ENCODE data around the gene LAMB1.
"Not testable (repeated sequence)": the region's sequence is repeated elsewhere in the genome, so short reads cannot be mapped to it uniquely, and the experiment has no call there.

LAMB1 gene

DNA sequence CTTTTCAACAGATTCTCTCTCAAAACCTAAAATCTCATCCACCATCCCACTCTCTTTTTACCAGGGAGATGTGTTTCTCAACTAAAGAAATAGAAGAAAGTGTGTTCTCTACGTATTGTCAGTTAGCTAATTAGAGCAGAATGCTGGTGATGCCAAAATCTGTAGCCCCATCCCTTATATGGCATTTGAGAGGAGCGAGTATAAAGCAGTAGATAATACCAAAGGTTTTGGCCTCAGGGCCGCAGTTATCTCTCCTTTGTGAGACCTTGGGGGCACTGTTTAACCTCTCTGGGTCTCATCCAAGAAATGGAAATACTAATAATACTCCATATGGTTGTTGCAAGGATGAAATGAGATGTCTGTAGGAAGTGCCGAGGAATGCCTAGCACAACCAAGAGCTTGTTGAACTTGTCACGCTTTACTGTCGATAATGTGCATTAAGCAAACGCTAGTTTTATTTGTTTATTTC is 112.4 kb downstream of the LAMB1 start:
- peak overlapping the region; percentile 95 for H3K4me3 Mint-ChIP-seq
- peaks cover 3% of the 10 kb centered on the region for H3K27me3 Mint-ChIP-seq
- H3K9me3 Mint-ChIP-seq, result no peaks in the 10 kb centered on the region
- H3K36me3 Mint-ChIP-seq (ENCODE audit: low read depth), result peaks cover 32% of the 10 kb centered on the region
- H3K4me1 Mint-ChIP-seq (ENCODE audit: low read depth), result peaks cover 48% of the 10 kb centered on the region
- H3K27ac Mint-ChIP-seq, result peak overlapping the region; percentile 96

DNA sequence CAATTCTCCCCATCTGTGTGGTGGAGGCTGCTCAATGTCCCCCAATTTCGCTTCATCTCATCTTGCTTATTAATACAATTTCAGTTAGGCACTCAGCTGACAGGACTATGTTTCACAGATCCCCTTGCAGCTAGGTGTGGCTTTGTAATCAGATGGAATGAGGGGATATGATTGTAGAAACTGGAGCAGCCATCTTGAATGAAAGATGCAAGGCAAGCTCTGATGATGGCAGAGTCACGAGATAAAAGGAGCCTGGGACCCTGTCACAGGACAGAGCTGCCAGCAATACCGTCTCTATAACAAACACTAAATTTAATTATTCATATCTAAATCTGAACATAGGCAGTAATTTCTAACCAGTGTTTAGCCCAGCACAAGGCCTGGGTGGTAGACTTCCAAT is 113.0 kb downstream of the LAMB1 start:
- H3K4me3 Mint-ChIP-seq, result peak overlapping the region; percentile 95
- H3K27ac Mint-ChIP-seq, result no peak overlapping the region
- H3K4me1 Mint-ChIP-seq (ENCODE audit: low read depth), result peaks cover 44% of the 10 kb centered on the region
- no peaks in the 10 kb centered on the region for H3K9me3 Mint-ChIP-seq
- H3K36me3 Mint-ChIP-seq (ENCODE audit: low read depth), result peaks cover 27% of the 10 kb centered on the region
- H3K27me3 Mint-ChIP-seq, result peaks cover 4% of the 10 kb centered on the region

DNA sequence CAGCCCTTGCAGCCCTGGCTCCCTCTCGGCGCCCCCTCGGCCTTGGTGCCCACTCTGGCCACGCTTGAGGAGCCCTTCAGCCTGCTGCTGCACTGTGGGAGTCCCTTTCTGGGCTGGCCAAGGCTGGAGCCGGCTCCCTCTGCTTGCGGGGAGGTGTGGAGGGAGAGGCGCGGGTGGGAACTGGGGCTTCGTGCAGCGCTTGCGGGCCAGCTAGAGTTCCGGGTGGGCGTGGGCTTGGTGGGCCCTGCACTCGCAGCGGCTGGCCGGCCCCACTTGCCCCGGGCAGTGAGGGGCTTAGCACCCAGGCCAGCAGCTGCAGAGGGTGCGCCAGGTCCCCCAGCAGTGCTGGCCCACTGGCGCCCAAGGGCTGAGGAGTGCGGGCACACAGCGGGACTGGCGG is 115.1 kb downstream of the LAMB1 start:
- H3K27me3 Mint-ChIP-seq; H3K36me3 Mint-ChIP-seq (ENCODE audit: low read depth); H3K27ac Mint-ChIP-seq; H3K4me3 Mint-ChIP-seq; H3K9me3 Mint-ChIP-seq: not testable (repeated sequence)
- peaks cover 23% of the 10 kb centered on the region for H3K4me1 Mint-ChIP-seq (ENCODE audit: low read depth)

DNA sequence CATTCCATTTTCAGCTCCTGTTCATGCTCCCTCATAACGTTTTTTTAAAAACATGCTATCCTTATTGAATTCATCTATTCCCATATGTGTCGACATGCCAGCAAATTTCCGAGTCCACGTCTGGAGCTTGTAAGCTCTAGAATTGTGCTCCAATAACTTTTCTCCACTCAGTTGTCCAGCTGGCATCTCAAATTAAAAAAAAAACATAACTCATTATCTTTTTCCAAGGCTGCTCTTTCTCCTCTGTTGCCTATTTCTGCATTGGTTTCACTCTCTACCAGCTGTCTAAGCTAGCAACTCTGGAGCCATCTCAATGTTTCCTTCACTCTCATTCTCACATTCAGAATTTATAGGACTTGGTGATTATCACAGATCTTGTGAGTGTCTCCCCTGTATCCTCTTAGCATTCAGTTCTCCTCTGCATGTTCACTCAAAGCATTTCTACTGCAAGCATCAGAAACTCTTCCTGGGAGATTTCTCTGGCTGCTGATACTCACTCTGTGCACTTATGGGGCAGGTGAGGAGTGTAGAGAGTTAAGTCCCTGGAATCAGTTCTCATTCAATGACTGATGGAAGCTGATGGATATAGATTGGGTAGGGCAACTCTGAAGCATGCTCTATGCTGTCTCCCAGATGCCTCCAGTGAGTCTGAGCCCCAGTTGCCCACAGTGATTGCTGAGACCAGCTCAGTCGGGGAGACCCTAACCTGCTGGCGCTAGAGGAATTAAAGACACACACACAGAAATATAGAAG is 118.7 kb downstream of the LAMB1 start:
- Mint-ChIP-seq H3K27me3 (peaks cover 14% of the 10 kb centered on the region), H3K9me3 (no peaks in the 10 kb centered on the region), H3K27ac (no peak overlapping the region), H3K4me1 (ENCODE audit: low read depth) (peaks cover 6% of the 10 kb centered on the region), H3K4me3 (no peak overlapping the region), H3K36me3 (ENCODE audit: low read depth) (no peaks in the 10 kb centered on the region)

DNA sequence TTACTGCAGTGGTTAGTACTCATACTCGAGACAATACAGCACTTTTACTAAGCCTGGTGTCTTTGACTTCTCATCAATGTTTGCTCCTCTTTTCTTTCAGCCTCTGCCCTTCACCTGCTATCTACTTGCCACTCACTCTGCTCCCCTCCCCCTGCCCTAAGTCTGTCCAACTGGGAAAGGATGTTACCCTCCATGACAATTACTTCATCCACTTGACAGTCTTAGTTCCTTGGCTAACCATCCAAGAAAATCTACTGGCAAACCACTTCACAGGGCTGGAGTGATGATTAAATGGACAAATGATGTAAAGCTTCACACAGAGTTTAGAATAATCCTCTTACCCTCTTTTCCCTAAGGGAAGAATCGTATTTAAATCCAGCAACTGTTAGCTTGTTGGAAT is 120.2 kb downstream of the LAMB1 start:
- peaks cover 7% of the 10 kb centered on the region for H3K4me1 Mint-ChIP-seq (ENCODE audit: low read depth)
- no peak overlapping the region for H3K27ac Mint-ChIP-seq
- H3K27me3 Mint-ChIP-seq, result peaks cover 14% of the 10 kb centered on the region
- H3K4me3 Mint-ChIP-seq, result no peak overlapping the region
- H3K36me3 Mint-ChIP-seq (ENCODE audit: low read depth), result no peaks in the 10 kb centered on the region
- H3K9me3 Mint-ChIP-seq, result no peaks in the 10 kb centered on the region

DNA sequence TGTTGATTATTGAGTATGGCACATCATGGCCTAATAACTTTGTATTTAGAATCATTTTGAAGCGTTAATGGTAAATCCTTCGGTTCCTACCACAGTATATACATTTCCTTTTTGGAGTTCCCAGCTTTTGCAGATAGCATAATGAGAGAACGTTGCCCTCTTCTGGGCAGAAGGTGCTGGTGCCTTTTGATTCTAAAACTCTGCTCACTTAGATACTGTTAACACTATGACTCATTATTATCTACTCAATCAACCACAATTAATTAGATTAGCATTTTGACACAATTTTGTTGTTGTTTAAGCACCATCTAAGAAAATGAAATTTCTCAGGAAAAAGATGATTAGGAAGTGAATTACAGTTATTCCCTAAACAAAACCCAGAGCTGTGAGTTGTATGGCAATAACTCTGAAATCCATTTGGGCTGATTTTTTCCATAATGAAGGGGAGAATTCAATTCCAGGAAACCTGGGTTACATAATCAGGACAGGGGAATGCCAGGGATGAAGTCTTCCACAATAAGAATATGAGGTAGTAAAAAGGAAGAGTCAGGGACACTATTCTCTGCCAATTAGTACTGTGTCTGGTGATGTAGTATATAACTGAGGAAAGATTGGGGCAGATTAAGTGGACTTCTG is 123.4 kb downstream of the LAMB1 start:
- no peaks in the 10 kb centered on the region for H3K9me3 Mint-ChIP-seq
- no peak overlapping the region for H3K27ac Mint-ChIP-seq
- peaks cover 17% of the 10 kb centered on the region for H3K4me1 Mint-ChIP-seq (ENCODE audit: low read depth)
- H3K4me3 Mint-ChIP-seq, result no peak overlapping the region
- no peaks in the 10 kb centered on the region for H3K36me3 Mint-ChIP-seq (ENCODE audit: low read depth)
- peaks cover 10% of the 10 kb centered on the region for H3K27me3 Mint-ChIP-seq

DNA sequence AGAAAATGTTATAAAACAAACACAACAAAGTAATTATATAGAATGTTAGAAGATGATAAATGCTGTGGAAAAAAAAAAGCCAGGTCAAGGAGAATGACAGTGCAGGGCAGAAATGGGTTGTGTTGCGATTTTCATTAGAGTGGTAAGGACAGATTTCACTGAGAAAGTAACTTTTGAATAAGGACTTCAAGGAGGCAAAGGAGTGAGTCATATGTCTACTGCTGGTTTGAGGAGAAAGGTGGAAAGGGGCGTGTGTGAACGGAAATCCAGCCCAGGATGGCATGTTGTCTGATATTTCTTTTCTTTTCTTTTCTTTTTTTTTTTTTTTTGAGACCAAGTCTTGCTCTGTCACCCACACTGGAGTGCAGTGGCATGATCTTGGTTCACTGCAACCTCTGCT is 124.3 kb downstream of the LAMB1 start:
- peaks cover 19% of the 10 kb centered on the region for H3K4me1 Mint-ChIP-seq (ENCODE audit: low read depth)
- H3K4me3 Mint-ChIP-seq, result no peak overlapping the region
- peaks cover 5% of the 10 kb centered on the region for H3K27me3 Mint-ChIP-seq
- H3K36me3 Mint-ChIP-seq (ENCODE audit: low read depth), result no peaks in the 10 kb centered on the region
- H3K9me3 Mint-ChIP-seq, result no peaks in the 10 kb centered on the region
- no peak overlapping the region for H3K27ac Mint-ChIP-seq

DNA sequence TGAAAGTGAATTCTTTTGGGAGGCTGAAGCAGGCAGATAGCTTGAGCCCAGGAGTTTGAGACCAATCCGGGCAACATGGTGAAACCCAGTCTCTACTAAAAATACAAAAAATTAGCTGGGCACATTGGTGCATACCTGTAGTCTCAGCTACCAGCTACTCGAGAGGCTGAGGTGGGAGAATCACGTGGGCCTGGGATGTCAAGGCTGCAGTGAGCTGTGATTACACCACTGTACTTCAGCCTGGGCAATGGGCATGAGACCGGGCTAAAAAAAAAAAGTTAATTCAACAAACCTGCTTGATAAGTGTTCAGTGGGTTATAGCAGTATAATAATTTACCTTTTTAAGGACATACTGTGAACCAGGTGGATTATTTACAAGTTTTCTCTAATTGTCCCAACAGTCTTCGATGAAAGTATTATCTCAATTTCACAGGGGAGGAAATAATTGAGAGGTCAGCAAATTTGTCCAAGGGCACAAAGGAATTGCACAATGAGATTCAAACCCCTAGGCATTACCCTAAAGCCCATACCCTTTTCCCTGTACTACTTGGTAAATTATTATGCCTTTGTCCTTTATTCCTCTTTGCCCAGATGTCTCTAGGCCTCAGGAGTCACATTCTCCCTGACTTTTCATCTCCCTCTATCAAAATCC is 125.1 kb downstream of the LAMB1 start:
- peaks cover 5% of the 10 kb centered on the region for H3K27me3 Mint-ChIP-seq
- no peaks in the 10 kb centered on the region for H3K36me3 Mint-ChIP-seq (ENCODE audit: low read depth)
- H3K4me1 Mint-ChIP-seq (ENCODE audit: low read depth), result peaks cover 19% of the 10 kb centered on the region
- H3K4me3 Mint-ChIP-seq, result no peak overlapping the region
- H3K27ac Mint-ChIP-seq, result no peak overlapping the region
- H3K9me3 Mint-ChIP-seq, result no peaks in the 10 kb centered on the region

DNA sequence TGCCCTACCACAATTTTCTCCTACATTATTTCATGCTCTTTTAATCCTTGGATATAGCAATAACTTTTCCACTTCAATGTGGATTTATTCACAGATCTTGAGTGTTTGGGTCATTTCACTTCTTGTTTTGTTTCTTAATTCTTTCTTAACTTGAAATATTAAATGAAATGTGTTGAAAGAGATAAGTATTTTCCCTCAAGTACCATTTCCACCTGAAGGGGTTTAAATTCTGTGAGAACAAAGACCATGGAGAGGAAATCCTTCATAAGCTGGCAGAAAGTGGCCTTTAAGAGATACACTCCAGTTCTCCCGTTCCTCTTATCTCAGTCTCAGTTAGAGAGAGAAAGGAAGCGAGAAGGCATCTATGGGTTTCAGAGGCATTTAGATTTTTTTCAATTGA is 126.0 kb downstream of the LAMB1 start:
- H3K4me1 Mint-ChIP-seq (ENCODE audit: low read depth), result peaks cover 19% of the 10 kb centered on the region
- no peak overlapping the region for H3K4me3 Mint-ChIP-seq
- H3K27me3 Mint-ChIP-seq, result no peaks in the 10 kb centered on the region
- H3K27ac Mint-ChIP-seq, result no peak overlapping the region
- no peaks in the 10 kb centered on the region for H3K9me3 Mint-ChIP-seq
- H3K36me3 Mint-ChIP-seq (ENCODE audit: low read depth), result no peaks in the 10 kb centered on the region

- H3K27ac Mint-ChIP-seq, result peak overlapping the region; percentile 38
- no peaks in the 10 kb centered on the region for H3K9me3 Mint-ChIP-seq
- H3K36me3 Mint-ChIP-seq (ENCODE audit: low read depth), result no peaks in the 10 kb centered on the region
- H3K4me3 Mint-ChIP-seq, result no peak overlapping the region
- H3K4me1 Mint-ChIP-seq (ENCODE audit: low read depth), result peaks cover 19% of the 10 kb centered on the region
- no peaks in the 10 kb centered on the region for H3K27me3 Mint-ChIP-seq
Observed at GRCh38 chr7:107874605-107875446, 128.1 kb downstream of the LAMB1 start.

DNA sequence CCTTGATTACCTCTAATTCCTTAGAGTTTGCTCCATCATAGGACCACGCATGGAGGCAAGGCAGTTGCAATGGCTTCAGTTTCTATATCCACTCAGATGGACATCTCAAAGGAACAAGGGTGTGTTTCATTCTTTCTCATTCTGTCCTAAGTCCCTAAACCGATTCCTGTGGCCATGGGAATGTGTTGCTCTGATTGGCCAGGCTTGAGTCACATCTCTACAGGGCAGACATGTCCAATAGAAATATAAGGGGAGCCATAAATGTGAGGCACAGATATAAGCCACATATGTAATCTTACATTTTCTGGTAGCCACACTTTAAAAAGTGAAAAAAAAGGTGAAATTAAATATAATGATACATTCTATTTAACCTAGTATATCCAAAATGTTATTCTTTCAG is 128.8 kb downstream of the LAMB1 start:
- Mint-ChIP-seq H3K27ac (no peak overlapping the region), H3K4me1 (ENCODE audit: low read depth) (peaks cover 12% of the 10 kb centered on the region), H3K4me3 (no peak overlapping the region), H3K27me3 (no peaks in the 10 kb centered on the region), H3K36me3 (ENCODE audit: low read depth) (no peaks in the 10 kb centered on the region), H3K9me3 (no peaks in the 10 kb centered on the region)
